NCI-H1417 treated with DMSO at 0.1 percent for 48 hours (cell line): ENCODE measurements around the gene RPTN.

Experiments used
- DNase-seq: peaks from one replicate; lab custom pipeline; 2025; lab: John Stamatoyannopoulos, UW

RPTN gene

DNA sequence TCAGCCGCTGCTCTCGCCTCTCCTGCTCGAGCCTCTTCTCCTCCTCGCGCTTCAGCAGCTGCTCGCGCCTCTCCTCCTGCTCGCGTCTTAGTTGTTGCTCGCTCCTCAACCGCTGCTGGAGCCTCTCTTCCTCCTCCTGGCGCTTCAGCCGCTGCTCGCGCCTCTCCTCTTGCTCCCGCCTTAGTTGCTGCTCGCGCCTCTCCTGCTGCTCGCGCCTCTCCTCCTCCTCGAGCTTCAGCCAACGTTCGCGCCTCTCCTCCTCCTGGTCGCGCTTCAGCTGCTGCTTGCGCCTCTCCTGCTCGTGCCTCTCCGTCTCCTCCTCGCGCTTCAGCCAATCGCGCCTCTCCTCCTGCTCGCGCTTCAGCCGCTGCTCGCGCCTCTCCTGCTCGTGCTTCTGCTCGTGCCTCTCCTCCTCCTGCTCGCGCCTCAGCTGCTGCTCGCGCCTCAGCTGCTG, 47.5 kb downstream of the RPTN start:
- DNase-seq = peak; percentile 25

GRCh38 chr1:152110860-152111514, 48.0 kb downstream of the RPTN start:
- DNase-seq = no peak

DNA sequence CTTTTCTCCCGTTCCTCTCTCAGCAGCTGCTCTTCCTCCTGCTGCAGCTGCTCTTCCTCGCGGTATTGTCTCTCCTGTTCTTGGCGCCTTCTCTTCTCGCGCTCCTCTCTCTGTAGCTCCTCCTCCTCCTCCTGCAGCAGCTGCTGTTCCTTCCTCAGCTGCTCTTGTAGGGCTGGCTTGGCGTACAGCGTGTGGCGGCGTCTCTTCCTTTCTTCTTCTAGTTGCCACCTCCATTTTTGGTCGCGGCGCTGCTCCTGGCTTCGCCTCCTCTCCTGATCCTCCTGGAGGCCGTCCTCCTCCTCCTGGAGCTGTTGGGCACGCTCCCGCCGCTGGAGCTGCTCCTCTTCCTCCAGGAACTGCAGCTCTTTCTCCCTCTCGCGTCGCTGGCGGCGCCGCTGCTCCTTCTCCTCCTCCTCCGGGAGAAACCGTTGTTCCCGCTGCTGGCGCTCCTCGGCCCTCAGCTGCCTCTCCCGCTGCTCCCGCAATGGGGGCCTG, 48.6 kb downstream of the RPTN start:
- no peak for DNase-seq

- DNase-seq = no peak
Observed at GRCh38 chr1:152109998-152110294, 49.1 kb downstream of the RPTN start.

DNA sequence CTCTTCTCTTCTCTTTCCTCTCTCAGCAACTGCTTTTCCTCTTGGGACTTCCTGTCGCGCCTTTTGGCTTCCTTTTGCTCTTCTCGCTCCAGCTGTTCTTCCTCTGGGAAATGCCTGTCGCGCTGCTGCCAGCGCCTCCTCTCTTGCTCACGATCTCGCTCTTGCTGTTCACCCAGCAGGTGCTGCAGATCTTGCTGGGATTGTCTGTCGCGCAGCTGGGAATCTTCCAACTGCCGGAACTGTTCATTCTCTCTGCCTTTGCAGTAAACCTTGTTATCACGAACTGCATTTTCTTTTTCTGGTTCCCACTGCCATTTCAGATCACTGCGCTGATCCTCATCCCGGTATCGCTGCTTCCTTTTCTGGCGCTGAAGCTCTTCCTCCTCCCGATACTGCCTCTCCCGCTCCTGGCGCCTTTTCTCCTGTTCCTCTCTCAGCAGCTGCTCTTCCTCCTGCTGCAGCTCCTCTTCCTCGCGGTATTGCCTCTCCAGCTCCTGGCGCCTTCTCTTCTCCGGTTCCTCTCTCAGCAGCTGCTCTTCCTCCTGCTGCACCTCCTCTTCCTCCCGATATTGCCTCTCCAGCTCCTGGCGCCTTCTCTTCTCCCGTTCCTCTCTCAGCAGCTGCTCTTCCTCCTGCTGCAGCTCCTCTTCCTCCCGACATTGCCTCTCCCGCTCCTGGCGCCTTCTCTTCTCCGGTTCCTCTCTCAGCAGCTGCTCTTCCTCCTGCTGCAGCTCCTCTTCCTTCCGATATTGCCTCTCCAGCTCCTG, 49.6 kb downstream of the RPTN start:
- no peak for DNase-seq

- no peak for DNase-seq
Observed at GRCh38 chr1:152108882-152109222, 50.2 kb downstream of the RPTN start.

DNA sequence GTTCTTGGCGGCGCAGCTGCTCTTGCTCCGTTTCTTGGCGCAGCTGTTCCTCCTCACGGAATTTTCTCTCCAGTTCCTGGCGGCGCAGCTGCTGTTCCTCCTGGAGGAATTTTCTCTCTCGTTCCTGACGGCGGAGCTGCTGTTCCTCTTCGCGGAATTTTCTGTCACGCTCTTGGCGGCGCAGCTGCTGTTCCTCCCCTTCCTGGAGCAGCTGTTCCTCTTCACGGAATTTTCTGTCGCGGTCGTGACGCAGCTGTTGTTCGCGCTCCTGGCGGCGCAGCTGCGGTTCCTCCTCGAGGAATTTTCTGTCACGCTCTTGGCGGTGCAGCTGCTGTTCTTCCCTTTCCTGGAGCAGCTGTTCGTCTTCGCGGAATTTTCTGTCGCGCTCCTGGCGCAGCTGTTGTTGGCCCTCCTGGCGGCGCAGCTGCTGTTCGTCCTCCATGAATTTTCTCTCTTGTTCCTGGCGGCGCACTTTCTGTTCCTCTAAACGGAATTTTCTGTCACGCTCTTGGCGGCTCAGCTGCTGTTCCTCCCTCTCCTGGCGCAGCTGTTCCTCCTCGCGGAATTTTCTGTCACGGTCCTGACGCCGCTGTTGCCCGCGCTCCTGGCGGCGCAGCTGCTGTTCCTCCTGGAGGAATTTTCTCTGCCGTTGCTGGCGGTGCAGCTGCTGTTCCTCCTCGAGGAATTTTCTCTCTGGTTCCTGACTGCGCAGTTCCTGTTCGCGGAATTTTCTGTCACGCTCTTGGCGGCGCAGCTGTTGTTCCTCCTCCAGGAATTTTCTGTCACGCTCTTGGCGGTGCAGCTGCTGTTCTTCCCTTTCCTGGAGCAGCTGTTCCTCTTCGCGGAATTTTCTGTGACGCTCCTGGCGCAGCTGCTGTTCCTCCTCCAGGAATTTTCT, 50.8 kb downstream of the RPTN start:
- no peak for DNase-seq

- no peak for DNase-seq
Observed at GRCh38 chr1:152107031-152107983, 51.7 kb downstream of the RPTN start.

DNA sequence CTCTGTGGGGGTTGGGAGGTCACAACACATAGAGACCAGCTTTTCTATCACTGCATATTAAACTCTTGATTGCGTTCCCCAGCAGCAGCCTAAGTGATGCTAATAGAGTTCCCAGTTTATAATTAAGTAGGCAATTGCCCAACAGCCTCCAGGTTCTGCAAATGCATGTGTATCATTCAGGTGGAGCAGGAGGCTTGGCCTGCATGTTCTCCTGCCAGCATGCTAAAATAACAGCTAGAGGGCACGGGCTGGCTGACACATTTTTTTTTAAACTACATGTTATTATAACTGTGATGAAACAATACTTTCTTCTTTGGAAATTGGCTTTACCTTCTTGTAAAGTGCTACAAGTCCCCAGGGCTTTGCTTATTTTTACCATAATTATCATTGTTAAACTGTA, 54.2 kb downstream of the RPTN start:
- DNase-seq = no peak
